IPS-11a (cell line): ENCODE results near the gene TWF2.
A peak's percentile ranks its signal among the peaks of the same experiment; 100 is the strongest.

Experiments used
- H3K4me3 ChIP-seq: one replicate; pipeline ENCODE4 v1.5.1; 2013; ENCODE audit warnings: low read depth, low read length, control low read depth

Gene TWF2

DNA sequence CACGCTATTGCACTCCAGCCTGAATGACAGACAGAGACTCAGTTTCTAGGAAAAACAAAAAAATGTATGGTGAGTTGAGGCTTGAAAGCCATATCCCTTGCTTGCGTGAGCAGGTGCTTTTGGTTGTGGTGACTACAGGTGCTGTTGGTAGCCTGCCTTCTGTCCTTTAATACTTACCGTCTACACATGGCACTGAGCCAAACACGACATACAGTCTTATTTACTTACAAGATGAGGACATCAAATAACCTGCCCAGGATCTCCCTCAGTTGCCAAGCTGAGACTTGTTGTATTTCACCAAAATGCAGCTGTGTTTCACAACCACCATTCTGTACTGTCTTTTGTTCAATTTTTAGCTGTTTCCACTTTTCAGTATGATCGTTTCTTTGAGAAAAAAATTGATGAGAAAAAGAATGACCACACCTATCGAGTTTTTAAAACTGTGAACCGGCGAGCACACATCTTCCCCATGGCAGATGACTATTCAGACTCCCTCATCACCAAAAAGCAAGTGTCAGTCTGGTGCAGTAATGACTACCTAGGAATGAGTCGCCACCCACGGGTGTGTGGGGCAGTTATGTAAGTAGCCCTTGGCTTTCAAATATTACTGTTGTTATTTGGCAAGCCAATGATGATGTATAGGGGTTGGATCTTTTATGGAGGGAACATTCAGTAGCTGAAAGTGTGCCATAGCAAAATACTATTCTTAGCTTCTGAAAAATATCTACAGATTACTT lies 34.5 kb downstream of the TWF2 start:
- no peak overlapping the region for H3K4me3 ChIP-seq

GRCh38 chr3:52203701-52204100 lies 35.3 kb downstream of the TWF2 start:
- H3K4me3 ChIP-seq, result no peak overlapping the region

GRCh38 chr3:52202384-52203077 lies 36.4 kb downstream of the TWF2 start:
- H3K4me3 ChIP-seq, result no peak overlapping the region

DNA sequence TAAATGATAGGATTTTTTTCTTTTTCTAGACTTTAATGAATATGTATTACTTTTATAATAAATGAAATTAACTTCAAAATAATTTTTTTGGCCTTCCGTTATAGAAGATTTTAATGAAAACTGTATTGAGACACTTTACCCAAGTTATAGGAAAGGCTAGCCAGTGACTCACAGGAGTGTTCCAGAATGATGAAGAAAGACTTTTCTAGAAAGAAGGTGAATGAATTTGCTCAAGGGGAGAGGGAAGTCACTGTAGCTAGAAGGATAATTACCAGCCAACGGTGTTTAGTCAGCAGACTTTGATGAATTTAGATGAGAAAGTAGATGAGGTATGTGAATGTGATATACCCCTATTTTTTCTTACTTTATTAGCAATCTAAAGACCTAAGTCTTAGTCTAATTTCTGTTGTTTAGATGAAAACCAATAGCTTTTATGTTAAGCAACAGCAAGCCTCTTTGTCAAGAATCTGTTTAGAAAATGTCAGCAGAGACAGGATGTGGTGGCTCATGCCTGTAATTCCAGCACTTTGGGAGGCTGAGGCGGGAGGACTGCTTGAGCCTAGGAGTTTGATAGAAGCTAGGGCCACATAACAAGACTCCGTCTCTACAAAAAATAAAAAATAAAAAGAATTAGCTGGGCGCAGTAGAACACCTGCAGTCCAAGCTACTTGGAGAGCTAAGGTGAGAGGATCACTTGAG lies 37.8 kb downstream of the TWF2 start:
- no peak overlapping the region for H3K4me3 ChIP-seq

DNA sequence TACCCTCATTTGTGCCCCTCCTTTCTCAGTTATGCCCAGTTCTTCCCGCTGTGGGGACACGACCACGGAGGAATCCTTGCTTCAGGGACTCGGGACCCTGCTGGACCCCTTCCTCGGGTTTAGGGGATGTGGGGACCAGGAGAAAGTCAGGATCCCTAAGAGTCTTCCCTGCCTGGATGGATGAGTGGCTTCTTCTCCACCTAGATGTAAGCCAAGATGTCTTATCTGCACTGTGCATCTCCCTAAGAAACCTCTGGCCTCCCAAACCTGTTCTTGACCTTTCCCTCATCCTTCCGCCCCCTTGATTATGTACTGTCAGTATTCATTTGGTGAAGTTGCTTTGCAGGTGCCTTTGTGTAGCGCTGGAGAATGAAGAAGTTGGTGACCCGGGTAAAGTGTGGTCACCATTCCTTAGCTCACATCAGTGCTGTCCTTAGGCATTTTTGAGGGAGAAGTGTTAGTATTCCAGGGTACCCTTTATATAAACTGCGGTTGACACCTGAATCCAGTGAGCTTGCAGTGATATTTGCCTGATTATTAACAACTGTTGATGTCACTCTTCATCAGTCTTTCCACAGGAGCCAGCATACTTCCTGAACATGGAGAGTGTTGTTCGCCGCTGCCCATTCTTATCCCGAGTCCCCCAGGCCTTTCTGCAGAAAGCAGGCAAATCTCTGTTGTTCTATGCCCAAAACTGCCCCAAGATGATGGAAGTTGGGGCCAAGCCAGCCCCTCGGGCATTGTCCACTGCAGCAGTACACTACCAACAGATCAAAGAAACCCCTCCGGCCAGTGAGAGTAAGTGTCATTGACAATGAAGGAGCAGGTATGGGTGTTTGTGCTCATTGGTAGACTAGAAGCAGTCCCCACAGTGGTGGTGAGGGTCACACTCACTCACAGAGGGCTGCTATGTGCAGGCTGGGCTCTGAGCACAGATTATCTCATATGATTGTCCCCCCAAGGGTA lies 40.0 kb downstream of the TWF2 start:
- H3K4me3 ChIP-seq, result peak overlapping the region; percentile 71

DNA sequence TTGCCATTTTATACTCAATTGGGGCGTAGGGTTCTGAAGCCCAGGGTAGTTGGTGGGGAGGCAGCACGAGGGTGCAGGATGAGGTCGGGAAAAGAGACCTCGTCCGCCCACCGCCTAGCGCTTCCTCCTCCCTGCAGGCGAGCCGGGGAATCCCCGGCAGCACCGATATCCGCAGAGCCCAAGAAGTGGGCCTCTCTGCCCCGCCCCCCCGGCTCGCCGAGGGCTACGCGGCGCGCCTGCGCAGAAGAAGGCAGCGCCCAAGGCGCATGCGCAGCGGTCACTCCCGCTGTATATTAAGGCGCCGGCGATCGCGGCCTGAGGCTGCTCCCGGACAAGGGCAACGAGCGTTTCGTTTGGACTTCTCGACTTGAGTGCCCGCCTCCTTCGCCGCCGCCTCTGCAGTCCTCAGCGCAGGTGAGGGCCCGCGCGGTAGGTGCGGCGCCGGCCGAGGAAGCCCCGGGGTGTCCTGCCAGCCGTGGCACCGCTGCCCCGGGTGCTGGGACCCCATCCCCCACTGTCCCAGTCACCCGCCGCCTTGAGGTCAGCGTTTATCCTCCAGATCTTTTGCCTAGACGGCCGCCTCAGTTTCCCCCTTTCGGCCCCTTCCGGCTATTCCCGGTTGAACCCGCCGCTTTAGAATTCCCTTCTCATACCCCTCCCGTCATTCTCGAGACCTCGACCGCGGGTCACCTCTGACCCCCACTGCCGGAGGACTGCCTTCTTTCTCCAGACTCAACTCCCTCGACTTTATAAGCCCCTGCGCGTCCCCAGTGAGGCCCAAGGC lies 40.9 kb downstream of the TWF2 start, which contains the start of gene ALAS1:
Gene ALAS1 (plus strand): TSS at position 319 of the 784 bp plus-strand sequence. CDS start 1,082 bp downstream, outside the sequence.
- H3K4me3 ChIP-seq, result peak within 1 kb of the TSS; percentile 71

GRCh38 chr3:52197499-52197841 lies 41.5 kb downstream of the TWF2 start:
- H3K4me3 ChIP-seq, result peak overlapping the region; percentile 4

GRCh38 chr3:52196977-52197376 lies 42.0 kb downstream of the TWF2 start:
- H3K4me3 ChIP-seq, result no peak overlapping the region

DNA sequence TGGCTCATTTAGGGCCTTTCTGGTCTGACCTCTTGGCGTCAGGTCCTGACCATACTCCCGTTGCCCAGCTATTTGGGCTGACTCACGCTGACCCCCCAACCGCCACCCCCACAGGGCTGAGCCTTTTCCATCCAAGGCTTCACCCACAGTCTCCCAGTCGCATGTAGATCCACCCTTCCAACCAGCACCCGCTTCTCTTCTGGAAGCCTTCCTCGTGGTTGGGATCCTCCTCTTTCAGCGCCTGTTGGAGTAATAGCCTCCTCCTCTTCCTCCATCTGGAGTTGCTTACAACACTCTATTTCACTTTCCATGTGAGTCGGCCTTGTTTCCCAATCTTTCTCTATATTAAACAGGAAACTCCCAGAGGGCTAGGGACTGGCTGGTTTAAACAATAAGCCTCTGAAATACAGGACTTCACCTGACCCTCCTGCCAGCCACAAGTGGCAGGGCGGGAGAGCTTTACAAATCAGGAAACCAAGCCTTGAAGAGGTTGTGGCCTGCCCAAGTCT lies 43.1 kb downstream of the TWF2 start:
- no peak overlapping the region for H3K4me3 ChIP-seq

- H3K4me3 ChIP-seq, result no peak overlapping the region
These were observed 43.7 kb downstream of the TWF2 start for GRCh38 chr3:52195291-52195597.

DNA sequence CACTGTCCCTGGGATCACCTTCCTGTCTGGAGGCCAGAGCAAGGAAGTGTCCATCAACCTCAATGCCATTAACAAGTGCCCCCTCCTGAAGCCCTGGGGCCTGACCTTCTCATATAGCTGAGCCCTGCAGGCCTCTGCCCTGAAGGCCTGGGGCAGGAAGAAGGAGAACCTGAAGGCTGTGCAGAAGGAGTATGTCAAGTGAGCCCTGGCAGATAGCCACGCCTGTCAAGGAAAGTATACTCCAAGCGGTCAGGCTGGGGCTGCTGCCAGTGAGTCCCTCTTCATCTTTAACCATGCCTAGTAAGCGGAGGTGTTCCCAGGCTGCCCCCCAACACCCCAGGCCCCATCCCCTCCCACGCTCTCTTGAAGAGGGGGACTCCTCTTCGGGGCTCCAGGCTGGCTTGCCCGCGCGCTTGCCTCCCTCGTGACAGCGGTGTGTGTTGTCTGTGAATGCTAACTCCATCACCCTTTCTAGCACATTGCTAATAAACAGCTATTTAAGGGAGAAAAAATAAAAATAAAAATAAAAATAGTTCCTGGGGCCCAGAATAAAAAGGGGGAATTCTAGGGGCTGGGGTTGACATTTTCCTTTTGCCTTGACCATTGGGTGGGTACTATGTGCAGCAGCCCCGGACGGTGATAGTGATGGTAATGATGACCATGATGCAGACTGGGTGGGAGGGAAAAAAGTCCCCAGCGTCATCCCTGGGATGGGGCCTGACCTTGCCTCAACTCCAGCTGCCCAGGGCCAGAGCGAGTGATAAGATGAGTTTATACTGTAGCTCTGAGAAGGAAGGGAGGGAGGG lies 44.3 kb downstream of the TWF2 start:
- no peak overlapping the region for H3K4me3 ChIP-seq

- H3K4me3 ChIP-seq, result no peak overlapping the region
These were observed 45.9 kb downstream of the TWF2 start for GRCh38 chr3:52193065-52193464.

GRCh38 chr3:52191663-52192062 lies 47.3 kb downstream of the TWF2 start:
- H3K4me3 ChIP-seq, result no peak overlapping the region

DNA sequence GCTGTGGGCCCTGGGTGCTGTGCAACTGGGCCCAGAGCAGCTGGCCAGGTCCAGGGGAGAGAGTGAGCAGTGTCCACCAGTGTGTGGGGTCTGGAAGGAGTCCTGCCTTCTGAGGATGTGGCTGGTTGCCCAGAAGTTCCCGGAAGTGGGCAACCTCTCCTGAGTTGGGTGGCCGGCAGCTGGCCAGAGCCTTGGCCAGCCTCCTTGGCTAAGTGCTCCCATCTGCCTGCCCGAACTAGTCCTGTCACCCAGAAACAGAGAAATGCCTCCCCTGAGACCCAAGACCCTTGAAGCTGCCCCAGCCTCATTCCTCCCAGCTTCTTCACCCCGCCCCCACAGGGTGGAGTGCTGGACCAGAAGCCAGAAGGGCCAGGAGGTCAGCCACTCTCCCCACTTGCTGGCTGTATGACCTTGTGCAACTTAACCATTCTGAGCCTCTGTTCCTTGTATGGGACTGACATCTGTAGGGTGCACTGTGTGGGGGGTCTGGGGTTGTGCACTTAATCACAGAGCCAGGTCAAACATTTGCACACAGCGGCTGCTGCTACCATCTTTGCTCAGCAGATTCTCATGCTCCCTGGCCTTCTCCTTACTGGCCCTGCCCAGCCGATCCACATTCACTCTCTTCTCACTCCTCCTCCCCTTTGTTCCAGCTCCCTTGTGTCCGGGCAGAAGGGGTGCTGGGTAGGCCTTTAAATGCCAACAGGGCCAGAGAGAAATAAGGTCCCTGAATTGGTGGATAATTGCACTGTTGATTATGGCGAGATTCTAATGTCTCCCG lies 48.5 kb downstream of the TWF2 start:
- no peak overlapping the region for H3K4me3 ChIP-seq

GRCh38 chr3:52188556-52188955 lies 50.4 kb downstream of the TWF2 start:
- H3K4me3 ChIP-seq, result no peak overlapping the region

DNA sequence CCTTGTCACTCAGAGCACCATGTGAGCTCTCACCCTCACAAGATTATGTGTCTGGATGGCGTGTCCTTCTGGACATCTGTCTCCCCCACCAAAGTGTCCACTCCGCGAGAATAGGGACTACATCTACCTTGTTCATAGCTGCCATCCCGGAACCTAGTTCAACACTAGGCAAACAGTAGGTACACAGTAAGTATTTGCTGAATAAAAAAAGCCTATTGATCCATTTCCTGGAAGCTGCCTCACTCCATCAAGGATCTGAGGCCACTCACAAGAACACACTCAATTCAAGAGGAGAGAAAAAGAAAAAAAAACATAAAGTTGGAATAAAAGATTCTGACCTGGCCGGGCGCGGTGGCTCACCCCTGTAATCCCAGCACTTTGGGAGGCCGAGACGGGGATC lies 52.2 kb downstream of the TWF2 start:
- H3K4me3 ChIP-seq, result no peak overlapping the region

DNA sequence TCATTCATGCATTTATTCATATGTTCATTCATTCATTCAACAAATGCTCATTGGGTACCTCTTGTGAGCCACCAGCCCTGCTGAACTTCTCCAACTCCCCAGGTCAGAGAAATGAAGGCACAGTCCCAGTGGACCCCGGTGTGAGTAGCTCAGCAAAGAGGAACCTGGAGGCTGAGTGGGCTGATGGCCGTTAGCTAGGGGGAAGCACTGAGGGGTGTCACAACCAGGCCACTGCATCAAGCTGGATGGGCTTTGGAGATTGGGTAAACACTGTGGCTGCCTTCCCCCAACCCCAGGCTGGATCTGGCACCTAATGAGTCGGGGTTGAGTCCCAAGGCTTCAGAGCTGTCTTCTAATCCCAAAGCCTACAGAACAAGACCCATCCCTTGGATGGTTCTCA lies 53.1 kb downstream of the TWF2 start:
- no peak overlapping the region for H3K4me3 ChIP-seq

- H3K4me3 ChIP-seq, result no peak overlapping the region
These were observed 53.6 kb downstream of the TWF2 start for GRCh38 chr3:52185311-52185710.
